ENCODE results near the gene TRIM15. TPM values are rescaled to one million over a fixed set of nuclear protein-coding genes. Genes with fewer than 3 reads are reported as not detected.

Gene TRIM15
- total RNA-seq, 1 experiment from 2014 or later, result 0.20 TPM

DNA sequence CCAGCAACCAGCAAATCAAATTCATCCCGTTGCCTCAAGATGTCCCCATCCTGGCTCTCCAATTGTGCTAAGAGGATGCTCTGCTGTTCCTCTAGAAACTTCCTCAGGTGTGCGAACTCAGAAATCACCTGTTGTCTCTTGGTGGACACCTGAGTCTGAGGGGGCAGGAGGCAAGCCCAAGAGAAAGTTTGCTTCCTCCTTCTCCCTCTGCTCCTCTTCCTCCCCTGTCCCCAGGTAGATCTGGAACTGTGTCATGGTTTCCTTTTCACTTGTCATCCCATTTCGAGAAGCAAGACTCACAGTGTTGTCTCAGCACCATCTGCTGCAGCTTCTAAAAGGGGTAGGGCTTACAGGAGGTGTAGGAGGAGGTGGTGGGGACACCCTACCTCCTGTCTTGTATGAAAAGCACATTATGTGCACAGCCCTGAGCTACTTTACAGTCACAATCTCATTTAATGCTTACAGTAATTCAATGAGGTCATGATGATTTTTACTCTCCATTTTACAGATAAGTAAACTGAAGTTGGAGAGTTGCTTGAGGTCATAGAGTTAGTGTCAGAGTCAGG, 4.8 kb upstream of the TRIM15 start:
- Histone ChIP-seq H2BK12ac (ENCODE audit: insufficient read length, low read depth, low read length) (no peak overlapping the region), H3K23ac (ENCODE audit: insufficient read length, low read depth, low read length) (no peak overlapping the region), H4K20me1 (ENCODE audit: control insufficient read depth, insufficient read depth, insufficient read length) (no peaks in the 10 kb centered on the region), H4K91ac (ENCODE audit: insufficient read length, low read depth, low read length) (no peak overlapping the region), H2AK5ac (ENCODE audit: insufficient read length, low read length) (no peak overlapping the region), H2BK120ac (ENCODE audit: low read depth, low read length, poor library complexity, severe bottlenecking) (no peak overlapping the region), H3K23me2 (ENCODE audit: insufficient read length, low read depth, low read length, poor library complexity, severe bottlenecking) (no peaks in the 10 kb centered on the region), H3K4me2 (ENCODE audit: insufficient read depth, insufficient read length, low read length) (no peak overlapping the region), H3K14ac (ENCODE audit: insufficient read depth, low read length) (no peak overlapping the region), H3T11ph (ENCODE audit: low read length) (no peak overlapping the region), H3K18ac (ENCODE audit: insufficient read length, low read depth, low read length) (no peak overlapping the region), H3K79me1 (ENCODE audit: insufficient read depth, low read depth, low read length, poor library complexity, severe bottlenecking) (no peaks in the 10 kb centered on the region), H3K9me3 (ENCODE audit: control insufficient read depth, low read depth, low read length) (no peaks in the 10 kb centered on the region), H2BK20ac (ENCODE audit: low read depth, low read length, poor library complexity, severe bottlenecking) (no peak overlapping the region), H3K4ac (ENCODE audit: low read depth, low read length) (no peak overlapping the region), H3K79me2 (ENCODE audit: insufficient read depth, low read length) (no peaks in the 10 kb centered on the region), H3K27ac (ENCODE audit: insufficient read length, low read depth, low read length) (no peak overlapping the region), H3K9ac (ENCODE audit: extremely low read depth, insufficient read length, low read length) (no peak overlapping the region), H4K8ac (replicated peaks; ENCODE audit: insufficient read length, low read depth, low read length) (no peak overlapping the region), H2BK15ac (ENCODE audit: low read depth, low read length) (no peak overlapping the region), H2AFZ (ENCODE audit: low read length) (no peak overlapping the region), H3K27me3 (ENCODE audit: insufficient read depth, low read length) (no peaks in the 10 kb centered on the region), H4K5ac (ENCODE audit: insufficient read length, low read depth, low read length) (no peak overlapping the region), H3K4me1 (ENCODE audit: insufficient read depth, low read length) (peaks cover 3% of the 10 kb centered on the region; the same call in 1 of the 2 replicates), H2BK5ac (ENCODE audit: insufficient read length, low read length) (no peak overlapping the region), H3K56ac (ENCODE audit: insufficient read length, low read depth, low read length) (no peak overlapping the region)
- no CpG with 5 or more reads among the region's 3 CpGs for WGBS (ENCODE audit: extremely low coverage, insufficient read length, low lambda C conversion rate)
- peaks cover 57% of the 10 kb centered on the region for H3K27me3 Mint-ChIP-seq (ENCODE audit: low read depth)
- no peak for DNase-seq
- TF ChIP-seq, protein P1, sequence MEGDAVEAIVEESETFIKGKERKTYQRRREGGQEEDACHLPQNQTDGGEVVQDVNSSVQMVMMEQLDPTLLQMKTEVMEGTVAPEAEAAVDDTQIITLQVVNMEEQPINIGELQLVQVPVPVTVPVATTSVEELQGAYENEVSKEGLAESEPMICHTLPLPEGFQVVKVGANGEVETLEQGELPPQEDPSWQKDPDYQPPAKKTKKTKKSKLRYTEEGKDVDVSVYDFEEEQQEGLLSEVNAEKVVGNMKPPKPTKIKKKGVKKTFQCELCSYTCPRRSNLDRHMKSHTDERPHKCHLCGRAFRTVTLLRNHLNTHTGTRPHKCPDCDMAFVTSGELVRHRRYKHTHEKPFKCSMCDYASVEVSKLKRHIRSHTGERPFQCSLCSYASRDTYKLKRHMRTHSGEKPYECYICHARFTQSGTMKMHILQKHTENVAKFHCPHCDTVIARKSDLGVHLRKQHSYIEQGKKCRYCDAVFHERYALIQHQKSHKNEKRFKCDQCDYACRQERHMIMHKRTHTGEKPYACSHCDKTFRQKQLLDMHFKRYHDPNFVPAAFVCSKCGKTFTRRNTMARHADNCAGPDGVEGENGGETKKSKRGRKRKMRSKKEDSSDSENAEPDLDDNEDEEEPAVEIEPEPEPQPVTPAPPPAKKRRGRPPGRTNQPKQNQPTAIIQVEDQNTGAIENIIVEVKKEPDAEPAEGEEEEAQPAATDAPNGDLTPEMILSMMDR (conservative IDR thresholded peaks at IDR 0.05), result no peak
- no peaks in the 10 kb centered on the region for H3K36me3 Mint-ChIP-seq (ENCODE audit: insufficient read depth in 1 of 3, low read depth in 3 of 3)
- no peak overlapping the region for H3K27ac Mint-ChIP-seq
- no peak overlapping the region for H3K4me3 Mint-ChIP-seq
- H3K9me3 Mint-ChIP-seq, result no peaks in the 10 kb centered on the region
- H3K4me1 Mint-ChIP-seq, result no peaks in the 10 kb centered on the region

Data from H9 (cell line).